Osteocyte (in vitro differentiated cells): ENCODE results near the gene CIB4. TPM values are rescaled to one million over a fixed set of nuclear protein-coding genes. Genes with fewer than 3 reads are reported as not detected.

Experiments
- DNase-seq: peaks from one replicate; pipeline ENCODE4 v3.0.0; 2021; ENCODE audit warnings: mixed read lengths; ENCODE audit not compliant: unreplicated experiment; ENCODE audit errors: extremely low spot score
- H3K27ac Mint-ChIP-seq: one replicate; pipeline ENCODE4 v1.8.0; 2021; ENCODE audit warnings: mild to moderate bottlenecking, mixed read lengths; ENCODE audit not compliant: unreplicated experiment
- H3K27me3 Mint-ChIP-seq: one replicate; pipeline ENCODE4 v1.8.0; 2021; ENCODE audit warnings: mixed read lengths; ENCODE audit not compliant: unreplicated experiment
- H3K36me3 Mint-ChIP-seq: one replicate; pipeline ENCODE4 v1.8.0; 2021; ENCODE audit warnings: mixed read lengths; ENCODE audit not compliant: unreplicated experiment
- H3K4me1 Mint-ChIP-seq: one replicate; pipeline ENCODE4 v1.8.0; 2021; ENCODE audit warnings: mixed read lengths; ENCODE audit not compliant: unreplicated experiment
- H3K4me3 Mint-ChIP-seq: one replicate; pipeline ENCODE4 v1.8.0; 2021; ENCODE audit warnings: mild to moderate bottlenecking, moderate library complexity, mixed read lengths; ENCODE audit not compliant: unreplicated experiment
- H3K9me3 Mint-ChIP-seq: one replicate; pipeline ENCODE4 v1.8.0; 2021; ENCODE audit warnings: mixed read lengths; ENCODE audit not compliant: unreplicated experiment
- CTCF ChIP-seq: fragments of 200-600 bp; sonication (generic); IDR thresholded peaks from 2 replicates; pipeline ENCODE4 v1.5.0; 2021; ENCODE audit warnings: antibody characterized with exemption, mild to moderate bottlenecking, moderate library complexity
- total RNA-seq: library from RNA; stranded (reverse); gene quantifications from 2 replicates; pipeline ENCODE4 v1.2.1, GENCODE V29; 2021

CIB4 gene
- total RNA-seq, 1 donor from 2014 or later: not detected

GRCh38 chr2:26563686-26564085 is 77.5 kb downstream of the CIB4 start:
- no peak for TF ChIP-seq CTCF
- Mint-ChIP-seq H3K9me3 (no peaks in the 10 kb centered on the region), H3K27ac (no peak overlapping the region), H3K4me3 (no peak overlapping the region), H3K36me3 (no peaks in the 10 kb centered on the region), H3K4me1 (no peaks in the 10 kb centered on the region), H3K27me3 (peaks cover 67% of the 10 kb centered on the region)
- no peak for DNase-seq

- no peaks in the 10 kb centered on the region for H3K9me3 Mint-ChIP-seq
- TF ChIP-seq CTCF: no peak
- H3K27ac Mint-ChIP-seq: no peak overlapping the region
- H3K36me3 Mint-ChIP-seq: no peaks in the 10 kb centered on the region
- DNase-seq: peak; percentile 83
- no peaks in the 10 kb centered on the region for H3K4me1 Mint-ChIP-seq
- peaks cover 69% of the 10 kb centered on the region for H3K27me3 Mint-ChIP-seq
- H3K4me3 Mint-ChIP-seq: no peak overlapping the region
These were observed 78.1 kb downstream of the CIB4 start for GRCh38 chr2:26562811-26563645.

- H3K4me1 Mint-ChIP-seq: no peaks in the 10 kb centered on the region
- no peak overlapping the region for H3K4me3 Mint-ChIP-seq
- H3K27ac Mint-ChIP-seq: no peak overlapping the region
- peaks cover 70% of the 10 kb centered on the region for H3K27me3 Mint-ChIP-seq
- DNase-seq: peak; percentile 84
- no peaks in the 10 kb centered on the region for H3K9me3 Mint-ChIP-seq
- no peaks in the 10 kb centered on the region for H3K36me3 Mint-ChIP-seq
- no peak for TF ChIP-seq CTCF
These were observed 79.0 kb downstream of the CIB4 start for GRCh38 chr2:26561918-26562810.

GRCh38 chr2:26561376-26561775 is 79.8 kb downstream of the CIB4 start:
- Mint-ChIP-seq H3K27ac (no peak overlapping the region), H3K9me3 (no peaks in the 10 kb centered on the region), H3K36me3 (no peaks in the 10 kb centered on the region), H3K27me3 (peaks cover 69% of the 10 kb centered on the region), H3K4me1 (no peaks in the 10 kb centered on the region), H3K4me3 (no peak overlapping the region)
- no peak for DNase-seq
- TF ChIP-seq CTCF: no peak

GRCh38 chr2:26560892-26561291 is 80.3 kb downstream of the CIB4 start:
- Mint-ChIP-seq H3K36me3 (no peaks in the 10 kb centered on the region), H3K9me3 (no peaks in the 10 kb centered on the region), H3K27ac (no peak overlapping the region), H3K4me3 (no peak overlapping the region), H3K4me1 (no peaks in the 10 kb centered on the region), H3K27me3 (peaks cover 68% of the 10 kb centered on the region)
- TF ChIP-seq CTCF: no peak
- peak; percentile 63 for DNase-seq
